Prostate gland (tissue), 2 donors: ENCODE results near the gene POU2AF1. TPM values are rescaled to one million over a fixed set of nuclear protein-coding genes. Genes with fewer than 3 reads are reported as not detected.

Source experiments
- DNase-seq: peaks from one replicate; pipeline ENCODE4 v3.0.0-alpha.2; 2019; ENCODE audit warnings: low spot score
- H3K27ac ChIP-seq, 2 donors: fragments of 200-600 bp; sonication (generic); 2 replicates each; pipeline ENCODE4 v1.5.1; 2017 to 2019
- H3K27me3 ChIP-seq: fragments of 200-600 bp; sonication (generic); replicated peaks from 2 replicates; pipeline ENCODE4 v1.5.1; 2019; ENCODE audit not compliant: insufficient read depth
- H3K36me3 ChIP-seq, 2 donors: fragments of 200-600 bp; sonication (generic); 1 replicate in 1 of 2; 2 replicates in 1 of 2; pipeline versions ENCODE4 v1.5.1 to v1.8.1; 2017 to 2019
- H3K4me1 ChIP-seq: fragments of 200-600 bp; sonication (generic); replicated peaks from 2 replicates; pipeline ENCODE4 v1.5.1; 2019
- H3K4me3 ChIP-seq, 2 donors: fragments of 200-600 bp; sonication (generic); 2 replicates each; pipeline ENCODE4 v1.5.1; 2017 to 2019
- H3K9me3 ChIP-seq: fragments of 200-600 bp; sonication (generic); 2 replicates; pipeline ENCODE4 v1.5.1; 2017
- CTCF ChIP-seq, 4 experiments: fragments of 200-600 bp in 2 of 4; fragments of 450-650 bp in 2 of 4; sonication (generic) in 2 of 4; IDR thresholded peaks; 1 replicate in 3 of 4; 2 replicates in 1 of 4; pipeline ENCODE4 v1.5.1; 2016 to 2019; ENCODE audit warnings: antibody characterized with exemption in 4 of 4, mild to moderate bottlenecking in 2 of 4, moderate library complexity in 2 of 4
- POLR2A ChIP-seq: fragments of 450-650 bp; IDR thresholded peaks from one replicate; pipeline ENCODE4 v1.6.1; 2016; ENCODE audit warnings: antibody characterized with exemption, mild to moderate bottlenecking
- POLR2AphosphoS5 ChIP-seq: sonication (generic); formaldehyde crosslinking; IDR thresholded peaks from one replicate; pipeline ENCODE4 v1.6.1; 2017; ENCODE audit warnings: antibody characterized with exemption
- WGBS: methylation state at CpG from one replicate; pipeline ENCODE4 v1.1.5; 2018; 5-methylcytosine and 5-hydroxymethylcytosine counted together
- intact Hi-C: fragments of 100-400 bp; cut with DNase I; formaldehyde crosslinking; loops from one replicate; pipeline ENCODE4 v1.14.2; 2022
- total RNA-seq, 2 donors: library from RNA; depleted of rRNA; stranded (reverse); fragments of >200 nt; gene quantifications; one replicate each; pipeline ENCODE4 v1.1.0, GENCODE V29; 2016

POU2AF1 gene
- total RNA-seq, 2 donors from 2014 or later: 0.74 to 1.5 TPM

- peak; percentile 67 for DNase-seq
- Histone ChIP-seq H3K4me3 (no peak overlapping the region), H3K27ac (peak overlapping the region; percentile 56 to 57), H3K9me3 (no peaks in the 10 kb centered on the region), H3K4me1 (no peaks in the 10 kb centered on the region), H3K36me3 (no peaks in the 10 kb centered on the region), H3K27me3 (no peaks in the 10 kb centered on the region)
- TF ChIP-seq POLR2AphosphoS5 (peak; percentile 71), CTCF (IDR thresholded peaks at IDR 0.05) (no peak), POLR2A (no peak)
- intact Hi-C loops: no loop called here
- WGBS: 23% methylated on average over 8 of the region's 8 CpGs
These were observed 26.0 kb downstream of the POU2AF1 start for GRCh38 chr11:111352935-111353710.

GRCh38 chr11:111352231-111352746 is 26.8 kb downstream of the POU2AF1 start:
- H3K27ac ChIP-seq: peak overlapping the region in 1 of 2 donors; percentile 56
- 93% methylated on average over 9 of the region's 9 CpGs for WGBS

GRCh38 chr11:111351374-111352055 is 27.6 kb downstream of the POU2AF1 start:
- H3K27me3 ChIP-seq: no peaks in the 10 kb centered on the region
- no peaks in the 10 kb centered on the region for H3K9me3 ChIP-seq
- H3K27ac ChIP-seq: no peak overlapping the region
- intact Hi-C loops: no loop called here
- H3K4me3 ChIP-seq: no peak overlapping the region
- no peak for TF ChIP-seq POLR2A
- TF ChIP-seq POLR2AphosphoS5: no peak
- no peak for TF ChIP-seq CTCF (IDR thresholded peaks at IDR 0.05)
- 73% methylated on average over 10 of the region's 10 CpGs for WGBS
- no peaks in the 10 kb centered on the region for H3K4me1 ChIP-seq
- H3K36me3 ChIP-seq: no peaks in the 10 kb centered on the region
- DNase-seq: no peak

More at GRCh38 chr11:111352231-111352746, 26.8 kb downstream of the POU2AF1 start:
- Histone ChIP-seq H3K9me3 (no peaks in the 10 kb centered on the region), H3K36me3 (no peaks in the 10 kb centered on the region), H3K4me1 (no peaks in the 10 kb centered on the region), H3K27me3 (no peaks in the 10 kb centered on the region), H3K4me3 (no peak overlapping the region)
- intact Hi-C loops: no loop called here
- DNase-seq: no peak
- no peak for TF ChIP-seq CTCF (IDR thresholded peaks at IDR 0.05)
- no peak for TF ChIP-seq POLR2A
- TF ChIP-seq POLR2AphosphoS5: no peak

GRCh38 chr11:111350811-111351210 is 28.3 kb downstream of the POU2AF1 start:
- WGBS: 65% methylated on average over 1 of the region's 1 CpG
- Histone ChIP-seq H3K4me3 (no peak overlapping the region), H3K27me3 (no peaks in the 10 kb centered on the region), H3K9me3 (no peaks in the 10 kb centered on the region), H3K4me1 (no peaks in the 10 kb centered on the region), H3K27ac (no peak overlapping the region), H3K36me3 (no peaks in the 10 kb centered on the region)
- DNase-seq: no peak
- intact Hi-C loops: no loop called here
- no peak for TF ChIP-seq POLR2AphosphoS5

- no peak for DNase-seq
- H3K4me1 ChIP-seq: no peaks in the 10 kb centered on the region
- H3K9me3 ChIP-seq: no peaks in the 10 kb centered on the region
- no peaks in the 10 kb centered on the region for H3K27me3 ChIP-seq
- intact Hi-C loops: no loop called here
- no peak overlapping the region for H3K27ac ChIP-seq
- 86% methylated on average over 2 of the region's 2 CpGs for WGBS
- H3K4me3 ChIP-seq: no peak overlapping the region
- no peak for TF ChIP-seq POLR2A
- H3K36me3 ChIP-seq: no peaks in the 10 kb centered on the region
These were observed 29.8 kb downstream of the POU2AF1 start for GRCh38 chr11:111349191-111349695.
